ENCODE data around the gene TFCP2.
"Not testable (repeated sequence)": the region's sequence is repeated elsewhere in the genome, so short reads cannot be mapped to it uniquely, and the experiment has no call there.

- TF ChIP-seq TAF1, POLR2AphosphoS5, POLR2A, POU2F2 (IDR thresholded peaks at IDR 0.05; ENCODE audit: low read depth, low read length): not testable (repeated sequence)
These were observed 46.9 kb upstream of the TFCP2 start for GRCh38 chr12:51219857-51220256.
